ENCODE measurements around the gene IGF1R. TPM values are rescaled to one million over a fixed set of nuclear protein-coding genes. Genes with fewer than 3 reads are reported as not detected.

Gene IGF1R
- total and polyA plus RNA-seq, 2 of the 13 experiments (the other 11 are each of a cell fraction or from before 2014, with no cell fraction given), result 15.9 to 18.4 TPM

- TF ChIP-seq ZNF770 (CRISPR knock-in tag; IDR thresholded peaks at IDR 0.05) (no peak), ZKSCAN1 (IDR thresholded peaks at IDR 0.05; ENCODE audit: low read length) (no peak), NR2F6 (IDR thresholded peaks at IDR 0.05) (no peak), NR2F6 (CRISPR knock-in tag; IDR thresholded peaks at IDR 0.05) (peak; percentile 35; the same call in 1 of the 2 replicates), PTBP1 (IDR thresholded peaks at IDR 0.05; ENCODE audit: low read depth, low read length, poor library complexity, severe bottlenecking) (no peak), ZNF550 (CRISPR knock-in tag; IDR thresholded peaks at IDR 0.05; ENCODE audit: borderline replicate concordance) (no peak), ZNF503 (CRISPR knock-in tag; IDR thresholded peaks at IDR 0.05) (no peak), ZNF335 (CRISPR knock-in tag; IDR thresholded peaks at IDR 0.05) (no peak), SOX5 (CRISPR knock-in tag; IDR thresholded peaks at IDR 0.05; ENCODE audit: borderline replicate concordance) (peak; percentile 29; the same call in 1 of the 2 replicates), HDAC2 (CRISPR knock-in tag; IDR thresholded peaks at IDR 0.05) (0 out of 2 replicates have a peak, but pooled peaks have one; percentile 21), ZNF580 (CRISPR knock-in tag; IDR thresholded peaks at IDR 0.05; ENCODE audit: borderline replicate concordance, low read depth) (no peak), SOX6 (IDR thresholded peaks at IDR 0.05) (no peak), SOX6 (CRISPR knock-in tag; IDR thresholded peaks at IDR 0.05) (peak; percentile 38; the same call in 1 of the 2 replicates), NFIB (CRISPR knock-in tag; IDR thresholded peaks at IDR 0.05; ENCODE audit: borderline replicate concordance) (no peak), FOXA3 (CRISPR knock-in tag; IDR thresholded peaks at IDR 0.05) (peak; percentile 70), ZBTB37 (CRISPR knock-in tag; IDR thresholded peaks at IDR 0.05) (no peak), BCL6 (CRISPR knock-in tag; IDR thresholded peaks at IDR 0.05) (peak; percentile 55), ZMAT3 (CRISPR knock-in tag; conservative IDR thresholded peaks at IDR 0.05) (no peak), POGK (CRISPR knock-in tag; conservative IDR thresholded peaks at IDR 0.05) (no peak), LCORL (IDR thresholded peaks at IDR 0.05) (no peak), LCORL (CRISPR knock-in tag; IDR thresholded peaks at IDR 0.05) (peak; percentile 63), ZNF513 (CRISPR knock-in tag; conservative IDR thresholded peaks at IDR 0.05) (no peak), ARID2 (CRISPR knock-in tag; IDR thresholded peaks at IDR 0.05; ENCODE audit: borderline replicate concordance) (no peak), ZNF577 (CRISPR knock-in tag; IDR thresholded peaks at IDR 0.05; ENCODE audit: borderline replicate concordance, low read depth) (no peak)
Observed at GRCh38 chr15:98686983-98687382, 38.6 kb downstream of the IGF1R start (continued).
